GM18870 (cell line): ENCODE results near the gene TGM1.
"Not testable (repeated sequence)": the region's sequence is repeated elsewhere in the genome, so short reads cannot be mapped to it uniquely, and the experiment has no call there.

Source experiments
- ATAC-seq: cut with Tn5 transposase; IDR thresholded peaks from one replicate; pipeline ENCODE4 v1.9.1; 2021; ENCODE audit warnings: moderate library complexity; ENCODE audit not compliant: unreplicated experiment

The TGM1 gene

DNA sequence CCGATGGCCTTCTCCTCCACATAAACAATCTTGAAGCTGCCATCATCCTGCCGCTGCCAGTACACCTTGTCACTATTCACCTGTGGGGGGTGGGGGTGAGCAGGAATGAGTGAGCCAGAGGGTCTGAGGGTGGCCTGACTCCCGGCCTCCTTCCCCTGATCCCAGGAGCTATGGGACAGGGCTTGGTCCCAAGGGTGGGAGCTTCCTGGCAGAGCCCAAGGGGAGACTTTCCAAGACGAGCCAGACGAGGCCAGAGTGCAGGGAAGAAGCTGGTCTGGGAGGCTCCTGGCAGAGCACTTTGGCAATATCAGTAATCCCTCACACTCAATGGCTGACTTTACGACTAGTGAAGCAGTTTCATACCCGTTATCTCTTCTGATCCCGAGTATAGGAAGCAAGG, 7.5 kb downstream of the TGM1 start:
- no peak for ATAC-seq

DNA sequence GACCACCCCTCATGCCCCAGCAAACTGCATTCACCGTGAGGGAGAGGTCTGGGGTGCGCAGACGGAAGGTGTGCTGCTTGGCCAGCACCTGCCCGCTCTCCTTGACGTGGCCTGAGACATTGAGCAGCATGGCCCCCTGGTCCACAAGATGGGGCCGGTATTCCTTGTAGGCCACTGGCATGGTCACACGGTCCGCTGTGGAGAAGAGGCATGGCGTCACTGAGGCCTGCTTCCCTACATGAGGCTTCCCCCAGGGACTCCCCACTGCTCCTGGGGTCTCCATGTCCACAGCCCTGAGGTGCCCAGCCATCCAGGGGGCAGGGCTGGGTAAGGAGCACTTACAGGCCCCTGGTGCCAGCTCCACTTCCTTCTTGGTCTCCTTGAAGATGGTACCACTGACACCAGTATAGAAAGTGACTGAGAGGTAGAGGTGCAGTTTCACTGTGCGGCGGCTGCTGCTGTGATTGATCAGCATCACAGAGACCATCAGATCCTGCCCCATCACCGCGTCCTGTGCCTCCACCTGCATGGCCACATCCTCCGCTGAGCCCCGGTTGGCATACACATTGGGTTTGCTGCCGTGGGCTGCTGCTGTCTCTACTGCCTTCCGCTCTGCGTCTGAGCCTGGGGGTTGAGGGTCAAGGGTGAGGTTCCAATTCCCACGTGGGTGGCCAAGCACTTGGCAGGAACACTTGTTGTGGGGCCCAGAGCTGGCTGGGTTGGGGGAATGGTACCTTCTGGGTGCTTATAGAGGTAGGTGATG, 8.2 kb downstream of the TGM1 start:
- no peak for ATAC-seq

DNA sequence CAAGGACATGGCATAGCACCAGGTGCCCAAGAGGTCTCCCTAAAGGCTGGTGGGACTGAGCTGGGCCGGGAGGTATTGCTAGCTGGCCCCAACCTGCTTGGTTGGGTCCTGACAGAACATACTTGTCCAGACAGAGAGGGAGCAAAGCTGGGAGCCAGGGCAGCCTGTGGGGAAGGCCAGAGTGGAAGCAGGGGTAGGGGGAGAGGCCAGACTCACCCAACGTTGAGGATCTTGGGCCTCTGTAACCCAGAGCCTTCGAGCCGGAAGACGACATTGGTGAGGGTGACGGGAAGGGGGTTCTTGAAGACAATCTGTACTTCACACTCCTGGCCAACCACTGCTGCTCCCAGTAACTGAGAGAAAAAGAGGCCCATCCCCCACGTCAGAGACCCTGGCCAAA, 9.0 kb downstream of the TGM1 start:
- no peak for ATAC-seq

DNA sequence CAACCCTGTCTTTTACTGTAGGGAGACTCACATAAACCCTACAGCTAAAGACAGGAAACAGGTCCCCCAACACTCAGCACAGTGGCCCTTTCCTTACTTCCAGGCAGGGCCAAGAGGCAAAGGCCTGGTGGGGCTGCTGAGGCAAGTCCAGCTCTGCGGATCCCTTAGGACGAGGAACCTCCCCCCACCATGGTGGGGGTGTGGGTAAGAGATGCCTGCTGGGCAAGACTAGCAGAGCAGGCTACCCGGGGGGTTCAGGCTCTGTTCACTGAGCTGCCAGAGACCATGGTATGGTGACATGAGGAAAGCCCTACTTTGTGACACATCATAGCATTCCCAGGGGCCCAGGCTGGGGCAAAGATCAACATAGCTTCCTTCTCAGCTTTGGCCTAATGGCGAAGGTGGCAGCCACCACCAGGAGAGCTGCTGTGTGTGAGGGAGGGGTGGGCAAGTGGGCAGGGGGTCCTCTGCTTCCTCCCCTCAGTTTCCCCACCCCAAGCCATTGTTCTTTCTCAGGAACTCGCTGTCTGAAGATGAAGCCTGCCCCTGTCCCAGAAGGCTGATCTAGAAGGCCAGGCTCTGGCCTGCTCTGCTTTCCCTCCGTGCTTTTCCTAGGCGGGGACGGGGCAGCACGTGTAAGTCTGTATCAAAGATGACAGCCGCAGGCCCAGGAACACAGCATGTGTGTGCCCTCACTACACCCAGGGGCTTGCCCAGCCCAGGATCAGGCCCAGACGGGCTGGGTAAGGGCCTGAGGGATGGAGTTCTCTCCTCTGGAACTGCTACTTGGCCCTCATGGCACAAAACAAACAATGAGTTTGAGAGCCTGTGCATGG, 10.5 kb downstream of the TGM1 start:
- ATAC-seq, result no peak

DNA sequence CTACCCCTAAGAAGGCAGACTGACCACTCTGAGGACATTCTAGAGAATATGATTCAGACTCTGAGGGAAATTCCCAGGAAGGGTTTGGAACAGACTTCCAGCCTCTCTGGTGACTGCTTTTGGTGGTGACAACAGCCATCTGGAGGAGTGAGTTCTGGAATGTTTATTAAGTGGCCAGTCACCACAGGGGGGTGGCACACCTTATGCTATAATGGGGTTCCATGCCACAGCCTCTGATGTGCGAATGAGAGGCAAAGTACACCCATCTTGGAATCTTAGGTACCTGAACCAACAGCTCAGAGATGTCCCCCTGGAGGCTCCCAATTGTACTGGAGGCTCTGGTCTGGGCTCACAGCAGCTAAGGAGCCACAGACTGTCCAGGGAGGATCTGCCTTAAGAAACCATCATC, 11.1 kb downstream of the TGM1 start:
- ATAC-seq, result no peak

DNA sequence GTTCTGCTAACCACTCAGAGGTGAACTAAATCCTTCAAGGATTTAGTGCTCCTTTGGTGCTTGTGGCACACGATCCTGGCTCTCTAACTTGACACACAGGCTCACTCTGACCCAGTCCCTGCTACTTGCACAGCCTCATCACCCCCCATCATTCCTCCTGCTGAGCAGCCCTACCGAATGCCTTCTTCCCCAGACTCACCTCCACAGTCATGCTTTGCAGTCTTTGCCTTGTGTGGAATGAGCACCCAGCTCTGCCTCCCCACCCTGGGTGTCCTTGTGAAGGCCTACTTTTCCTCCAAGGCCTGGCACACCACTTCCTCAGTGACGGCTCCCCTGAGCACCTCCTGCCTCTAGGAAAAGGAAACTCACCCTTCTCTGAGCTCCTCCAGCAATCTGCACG, 12.6 kb downstream of the TGM1 start:
- ATAC-seq, result no peak

DNA sequence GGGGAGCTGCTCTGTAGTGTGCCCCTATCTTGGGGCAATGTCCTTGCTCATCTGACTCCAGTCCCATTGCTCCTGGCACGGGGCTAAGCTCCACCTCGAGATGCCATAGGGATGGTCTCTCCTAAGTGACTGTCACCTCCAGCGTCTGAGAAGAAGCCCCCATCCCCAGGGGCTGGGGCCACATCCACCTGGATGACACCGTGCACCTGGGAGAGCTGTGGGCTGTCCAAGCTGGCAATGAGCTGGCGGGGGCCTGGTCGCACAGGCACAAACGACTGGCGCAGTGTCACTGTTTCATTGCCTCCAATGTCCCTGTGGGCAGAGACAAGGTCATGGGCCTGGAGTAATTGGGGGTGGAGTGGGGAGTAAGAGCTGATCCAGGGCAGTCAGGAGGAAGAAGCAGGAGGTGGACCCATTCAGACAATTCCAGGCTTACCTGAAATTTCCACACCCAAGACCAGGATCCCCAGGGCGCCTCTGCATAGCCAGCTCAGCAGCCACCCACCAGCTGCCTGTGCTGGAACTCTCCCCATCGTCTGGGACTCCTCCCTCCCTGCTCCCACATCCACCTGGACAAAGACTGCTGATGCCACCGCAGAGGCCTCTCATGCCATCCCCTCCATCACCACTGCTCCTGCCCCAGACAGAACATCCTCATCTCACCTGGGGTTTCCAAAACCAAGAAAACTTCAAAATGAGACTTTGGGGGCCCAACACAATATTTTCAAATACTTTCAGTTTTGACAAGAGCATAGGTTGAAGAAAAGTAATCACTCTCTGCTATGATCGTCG, 13.6 kb downstream of the TGM1 start:
- no peak for ATAC-seq

DNA sequence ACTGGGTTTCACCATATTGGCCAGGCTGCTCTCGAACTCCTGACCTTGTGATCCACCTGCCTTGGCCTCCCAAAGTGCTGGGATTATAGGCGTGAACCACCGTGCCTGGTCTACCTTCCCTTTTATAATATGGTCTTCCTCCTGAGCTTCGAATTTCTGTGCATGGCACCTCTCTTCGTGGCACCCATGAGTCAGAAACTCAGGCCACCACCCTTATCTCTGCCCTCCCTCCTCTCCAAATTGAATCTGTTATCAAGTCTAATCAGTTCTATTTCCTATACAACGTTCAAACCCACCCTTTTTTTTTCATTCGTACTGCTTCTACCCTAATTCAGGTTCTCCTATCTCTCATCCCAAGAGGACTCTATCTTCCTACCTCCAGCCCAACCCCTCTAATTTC, 15.6 kb downstream of the TGM1 start:
- ATAC-seq, result no peak

DNA sequence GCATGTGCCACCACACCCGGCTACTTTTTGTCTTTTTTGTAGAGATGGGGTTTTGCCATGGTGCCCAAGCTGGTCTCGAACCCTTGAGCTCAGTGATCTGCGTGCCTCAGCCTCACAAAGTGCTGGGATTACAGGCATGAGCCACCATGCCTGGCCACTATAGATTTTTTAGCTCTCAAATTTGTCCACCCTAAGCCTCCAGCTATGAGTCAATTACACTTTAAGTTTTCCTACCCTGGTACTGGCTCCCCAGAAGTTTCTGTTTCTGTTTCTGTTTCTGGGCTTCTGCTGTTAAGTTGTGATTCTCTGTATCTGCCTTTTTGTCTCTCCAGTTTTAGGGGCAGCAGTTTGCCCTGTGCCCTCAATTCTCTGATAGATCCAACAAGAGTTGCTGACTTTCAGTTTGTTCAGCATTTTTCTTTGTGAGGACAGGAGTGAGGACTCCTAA, 16.2 kb downstream of the TGM1 start:
- ATAC-seq, result no peak

DNA sequence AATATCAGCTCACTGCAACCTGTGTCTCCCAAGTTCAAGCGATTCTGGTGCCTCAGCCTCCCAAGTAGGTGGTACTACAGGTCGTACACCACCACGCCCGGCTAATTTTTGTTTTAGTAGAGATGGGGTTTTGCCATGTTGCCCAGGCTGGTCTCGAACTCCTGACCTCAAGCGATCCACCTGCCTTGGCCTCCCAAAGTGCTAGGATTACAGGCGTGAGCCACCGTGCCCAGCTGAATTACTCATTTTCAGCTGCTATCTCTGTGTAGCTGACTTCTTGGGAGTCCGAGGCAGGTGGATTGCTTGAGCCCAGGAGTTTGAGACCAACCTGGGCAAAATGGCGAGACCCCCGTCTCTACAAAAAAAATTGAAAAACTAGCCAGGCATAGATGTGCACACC, 17.6 kb downstream of the TGM1 start:
- not testable (repeated sequence) for ATAC-seq

DNA sequence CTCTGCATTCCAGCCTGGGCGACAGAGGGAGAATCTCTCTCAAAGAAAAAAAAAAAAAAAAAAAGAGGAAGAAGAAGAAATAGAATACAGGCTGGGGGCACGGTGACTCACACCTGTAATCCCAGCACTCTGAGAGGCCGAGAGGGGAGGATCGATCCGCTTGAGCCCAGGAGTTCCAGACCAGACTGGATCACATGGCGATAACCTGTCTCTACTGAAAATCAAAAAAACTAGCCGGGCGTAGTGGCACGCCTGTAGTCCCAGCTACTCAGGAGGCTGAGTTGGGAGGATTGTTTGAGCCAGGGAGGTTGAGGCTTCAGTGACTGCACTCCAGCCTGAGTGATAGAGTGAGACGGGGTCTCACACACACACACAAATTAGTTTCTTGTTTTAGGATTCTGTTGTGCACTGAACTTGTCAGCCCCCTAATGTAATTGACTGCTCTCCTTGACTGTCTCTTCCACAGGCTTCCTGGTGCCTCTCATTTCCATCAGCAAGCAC, 19.6 kb downstream of the TGM1 start:
- ATAC-seq, result peak; percentile 12

DNA sequence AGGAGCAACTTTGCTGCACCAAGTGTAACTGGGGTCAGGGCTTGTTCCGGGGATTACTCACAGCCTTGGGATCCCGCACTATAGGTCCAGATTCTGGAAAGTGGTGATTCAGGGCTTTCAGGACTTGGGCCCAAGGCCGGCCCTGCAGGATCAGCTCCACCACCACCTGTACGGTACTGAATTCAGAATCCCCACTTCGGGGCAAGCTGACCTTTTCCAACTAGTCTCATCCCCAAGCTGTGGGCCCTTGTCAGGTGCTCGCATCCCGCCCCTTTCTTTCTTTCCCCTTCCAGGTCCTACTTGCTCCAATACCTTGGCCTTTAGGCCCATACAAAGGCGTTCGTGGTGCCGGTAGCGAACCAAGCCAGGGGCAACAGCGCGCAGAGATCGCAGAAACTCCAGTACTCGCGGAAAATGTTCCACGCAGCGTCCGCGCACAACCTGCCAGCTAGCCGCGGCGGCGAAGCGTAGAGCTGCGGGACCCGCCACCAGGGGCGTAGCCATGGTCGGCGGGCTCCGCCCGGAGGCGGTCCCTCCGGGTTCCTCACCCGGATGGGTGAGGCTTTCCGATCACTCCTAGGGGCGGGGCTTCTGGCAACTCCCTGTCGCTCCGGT, 21.0 kb downstream of the TGM1 start:
- peak; percentile 55 for ATAC-seq

DNA sequence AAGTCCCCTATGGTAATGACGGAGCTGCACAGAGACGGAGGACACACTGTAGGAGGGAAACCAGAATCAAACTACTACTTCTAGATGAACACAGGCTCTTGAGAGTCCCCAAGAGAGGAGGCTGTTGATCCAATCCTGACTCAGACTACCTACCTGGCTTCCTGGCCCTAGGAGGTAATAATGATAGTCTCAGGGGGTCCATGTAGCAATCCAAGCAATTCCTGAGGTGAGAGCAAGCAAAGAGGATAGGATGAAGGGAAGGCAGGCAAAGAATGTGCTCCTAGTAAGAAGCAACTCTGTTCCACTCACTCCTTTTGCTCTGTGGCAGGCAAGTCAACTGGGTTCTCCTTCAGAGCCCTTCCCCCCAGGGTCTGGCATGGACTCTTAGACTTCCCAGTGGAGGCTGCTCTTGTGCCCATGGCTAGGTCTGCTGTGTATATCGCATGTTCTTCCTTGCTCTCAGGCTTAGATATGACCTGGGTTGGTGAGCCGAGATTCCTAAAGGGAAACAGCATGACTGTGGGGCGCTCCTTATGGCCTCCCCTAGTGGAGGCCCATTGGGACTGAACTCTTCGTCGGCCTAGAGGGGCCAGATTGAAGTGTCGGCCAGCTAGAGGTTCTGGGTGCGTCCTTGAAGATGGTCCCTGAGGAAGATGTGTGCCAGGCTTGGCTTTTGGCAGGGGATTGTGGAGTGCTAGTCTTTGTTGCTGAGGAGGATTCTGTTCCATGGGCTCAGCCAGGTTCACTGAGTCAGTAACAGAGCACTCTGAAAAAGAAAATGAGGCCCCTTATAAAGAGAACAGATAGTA, 22.7 kb downstream of the TGM1 start:
- no peak for ATAC-seq

DNA sequence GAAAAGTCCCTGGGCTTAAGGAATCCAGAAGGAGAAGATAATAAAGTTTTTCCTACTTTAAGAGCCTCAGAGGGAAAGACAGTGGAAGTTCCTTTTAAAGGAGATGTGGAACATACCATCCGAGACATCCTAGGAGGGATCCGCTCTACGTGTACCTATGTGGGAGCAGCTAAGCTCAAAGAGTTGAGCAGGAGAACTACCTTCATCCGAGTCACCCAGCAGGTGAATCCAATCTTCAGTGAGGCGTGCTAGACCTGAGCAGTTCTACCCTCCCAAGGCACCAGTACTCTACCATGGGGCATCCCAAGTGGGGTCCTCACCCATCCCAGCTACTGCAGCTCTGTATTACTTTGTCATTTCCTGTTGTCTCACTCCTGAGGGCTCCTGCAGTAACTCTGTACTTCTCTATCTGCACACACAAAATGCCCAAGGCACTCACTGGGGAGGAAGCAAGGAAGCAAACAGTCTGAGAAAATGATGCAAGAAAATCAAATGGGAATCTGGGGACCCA, 24.4 kb downstream of the TGM1 start:
- ATAC-seq, result no peak

DNA sequence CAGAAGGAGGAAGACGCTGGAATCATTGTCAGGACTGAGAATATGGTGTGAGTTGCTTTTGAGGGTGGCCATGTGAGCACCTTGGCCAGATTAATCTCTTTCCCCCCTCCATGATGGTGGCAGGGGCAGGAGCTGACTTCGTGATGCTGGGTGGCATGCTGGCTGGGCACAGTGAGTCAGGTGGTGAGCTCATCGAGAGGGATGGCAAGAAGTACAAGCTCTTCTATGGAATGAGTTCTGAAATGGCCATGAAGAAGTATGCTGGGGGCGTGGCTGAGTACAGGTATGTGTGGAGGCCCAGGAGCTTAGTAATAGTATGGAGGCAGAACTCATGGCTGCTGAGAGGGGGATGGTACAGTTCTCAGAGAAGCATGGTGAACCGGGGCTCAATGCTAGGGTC, 24.9 kb downstream of the TGM1 start:
- ATAC-seq, result no peak

DNA sequence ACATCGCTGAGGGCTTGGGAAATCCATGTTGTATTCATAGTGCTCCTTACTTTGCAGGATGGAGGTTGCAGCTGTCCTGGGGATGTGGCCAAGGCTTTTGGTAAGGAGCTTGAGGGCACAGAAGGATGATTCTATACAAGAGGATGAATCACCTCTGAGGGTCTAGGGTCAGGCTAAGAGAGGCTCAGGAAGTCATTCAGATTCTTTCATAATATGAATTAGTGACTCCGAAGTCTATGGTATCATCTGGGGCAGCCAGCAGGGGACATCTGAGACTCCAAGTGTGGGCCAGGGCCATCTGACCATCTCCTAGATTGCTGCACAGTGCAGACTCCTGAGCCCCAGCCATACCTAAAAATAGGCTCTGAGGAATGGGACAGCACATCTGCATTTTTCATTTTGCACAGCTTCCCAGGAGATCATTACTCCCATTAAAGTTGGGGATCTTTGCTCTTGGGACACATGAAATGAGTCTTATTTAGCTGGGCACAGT, 25.5 kb downstream of the TGM1 start:
- no peak for ATAC-seq

DNA sequence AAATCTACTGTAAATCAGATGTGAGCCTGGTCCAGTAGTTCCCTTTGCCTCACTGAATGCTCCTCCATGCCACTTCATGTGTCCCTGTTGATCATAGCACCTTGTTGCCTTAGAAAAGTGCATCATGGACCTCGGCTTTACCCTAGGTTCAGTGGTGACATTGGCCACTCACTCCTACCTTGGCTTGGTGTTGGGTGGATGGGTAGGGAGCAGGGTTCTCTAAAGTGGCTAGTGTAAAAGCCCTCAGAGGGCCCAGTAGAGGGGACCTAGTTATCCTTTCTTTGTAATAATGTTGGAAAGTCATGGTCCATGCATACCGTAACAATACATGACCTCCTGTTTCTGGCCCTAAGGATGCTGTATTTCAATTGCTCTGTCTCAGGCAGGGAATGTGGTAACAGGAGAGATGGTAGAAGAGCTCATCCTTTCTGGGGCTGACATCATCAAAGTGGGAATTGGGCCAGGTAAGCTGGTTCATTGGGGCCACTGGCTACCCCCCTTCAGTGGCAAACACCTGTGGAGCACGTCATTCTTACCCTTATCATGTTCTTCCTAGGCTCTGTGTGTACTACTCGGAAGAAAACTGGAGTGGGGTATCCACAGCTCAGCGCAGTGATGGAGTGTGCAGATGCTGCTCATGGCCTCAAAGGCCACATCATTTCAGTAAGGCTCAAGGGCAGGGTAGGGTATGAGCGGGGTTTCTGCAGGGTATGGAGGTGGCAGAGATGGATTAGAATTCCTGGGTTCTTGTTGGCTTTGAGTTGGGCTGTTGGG, 26.1 kb downstream of the TGM1 start:
- ATAC-seq, result no peak

DNA sequence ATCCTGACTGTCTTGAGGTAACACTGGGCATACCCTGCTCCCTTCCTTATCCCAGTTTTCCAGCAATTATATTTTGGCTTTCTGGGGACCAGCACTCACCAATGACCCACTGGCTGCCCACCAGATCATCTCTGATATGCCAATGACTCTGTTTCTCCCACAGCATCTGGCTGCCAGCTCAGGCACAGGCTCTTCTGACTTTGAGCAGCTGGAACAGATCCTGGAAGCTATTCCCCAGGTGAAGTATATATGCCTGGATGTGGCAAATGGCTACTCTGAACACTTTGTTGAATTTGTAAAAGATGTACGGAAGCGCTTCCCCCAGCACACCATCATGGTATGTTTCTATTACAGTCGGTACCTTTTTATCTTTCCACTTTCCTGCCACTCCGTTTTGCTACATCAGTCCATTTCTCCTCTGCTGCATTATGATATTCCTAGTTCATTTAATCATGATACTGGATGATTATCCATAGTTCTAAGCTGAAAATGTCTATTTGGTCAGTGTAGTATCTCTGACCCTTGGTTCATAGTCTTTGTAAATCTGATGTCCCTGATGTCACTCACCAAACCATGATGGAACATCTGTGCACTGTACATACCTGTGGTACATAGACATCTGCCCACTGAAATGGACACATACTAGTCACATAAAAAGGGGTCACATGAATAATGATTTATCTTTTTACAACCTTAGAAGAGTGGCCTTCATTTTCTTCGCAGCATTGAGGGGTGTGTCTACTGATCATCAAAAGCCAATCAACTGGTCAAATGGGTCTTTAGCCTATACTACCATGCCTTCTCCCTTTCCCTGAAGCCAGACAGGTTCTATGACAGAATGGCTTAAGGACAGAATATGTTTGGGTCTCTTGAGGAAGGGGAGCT, 26.9 kb downstream of the TGM1 start:
- no peak for ATAC-seq
